Endothelial cell of umbilical vein (primary cell): ENCODE data around the gene NUP50. TPM values are rescaled to one million over a fixed set of nuclear protein-coding genes. Genes with fewer than 3 reads are reported as not detected.

Source experiments
- BruUV-seq: library from RNA; stranded (reverse); fragments of 400-500 nt; replicated peaks from 2 replicates; lab custom pipeline; 2021; lab: Mats Ljungman, UMichigan
- CTCF ChIA-PET: fragments of 300-600, 350-600 bp; sonication (Branson Sonifier 250); formaldehyde crosslinking; loops from one replicate; lab custom pipeline; 2021; ENCODE audit warnings: antibody characterized with exemption, inconsistent platforms; lab: Charles Lee
- POLR2A ChIA-PET: fragments of 300-600, 350-600 bp; sonication (Branson Sonifier 250); formaldehyde crosslinking; loops from one replicate; lab custom pipeline; 2021; ENCODE audit warnings: antibody characterized with exemption, inconsistent platforms; lab: Charles Lee
- DNase-seq: peaks from one replicate; pipeline ENCODE4 v3.0.0-alpha.2; 2011; ENCODE audit warnings: low read depth, low spot score
- FAIRE-seq: peaks from 2 replicates; lab custom pipeline; 2011; peaks lifted over from hg19 to GRCh38; lab: Jason Lieb, UNC
- H2AFZ ChIP-seq: 2 replicates; pipeline ENCODE4 v1.6.0; 2012; ENCODE audit warnings: low read depth, low read length, control low read depth, inconsistent platforms
- H3K27ac ChIP-seq: 2 replicates; pipeline ENCODE4 v1.5.1; 2011; ENCODE audit warnings: low read depth, mild to moderate bottlenecking, control low read depth, low read length, moderate library complexity; ENCODE audit not compliant: insufficient read depth
- H3K27me3 ChIP-seq, 2 experiments: 2 replicates each; pipeline versions ENCODE4 v1.6.0 to v1.6.1; 2011; ENCODE audit warnings: low read length in 2 of 2, mixed read lengths in 1 of 2; ENCODE audit not compliant: control insufficient read depth in 2 of 2, insufficient read depth in 2 of 2
- H3K36me3 ChIP-seq, 2 experiments: 2 replicates in 1 of 2; 3 replicates in 1 of 2; pipeline ENCODE4 v1.5.1; 2011; ENCODE audit warnings: low read length in 2 of 2, mild to moderate bottlenecking in 1 of 2, moderate library complexity in 1 of 2; ENCODE audit not compliant: control insufficient read depth in 2 of 2, insufficient read depth in 2 of 2; ENCODE audit errors: extremely low read depth in 1 of 2
- H3K4me1 ChIP-seq: 3 replicates; pipeline ENCODE4 v1.5.1; 2011; ENCODE audit warnings: mild to moderate bottlenecking, low read length; ENCODE audit not compliant: control insufficient read depth, insufficient read depth; ENCODE audit errors: extremely low read depth
- H3K4me2 ChIP-seq: 2 replicates; pipeline ENCODE4 v1.6.1; 2011; ENCODE audit warnings: low read length, control low read depth, mixed read lengths; ENCODE audit not compliant: insufficient read depth
- H3K4me3 ChIP-seq, 3 experiments: fragments of 200-600 bp in 1 of 3; sonication (generic), shearing (Covaris generic) in 1 of 3; replicated peaks in 1 of 3; 2 replicates each; pipeline ENCODE4 v1.5.1; 2011 to 2016; ENCODE audit warnings: control low read depth in 3 of 3, low read length in 3 of 3, mild to moderate bottlenecking in 2 of 3, inconsistent platforms in 1 of 3, low read depth in 1 of 3, moderate library complexity in 1 of 3; ENCODE audit not compliant: insufficient read depth in 1 of 3
- H3K79me2 ChIP-seq: 2 replicates; pipeline ENCODE4 v1.6.0; 2012; ENCODE audit warnings: low read length, inconsistent platforms; ENCODE audit not compliant: control insufficient read depth, insufficient read depth
- H3K9ac ChIP-seq: replicated peaks from 2 replicates; pipeline ENCODE3; 2011; ENCODE audit warnings: low read length, control low read depth; ENCODE audit not compliant: insufficient read depth; ENCODE audit errors: extremely low read depth
- H3K9me1 ChIP-seq: replicated peaks from 3 replicates; pipeline ENCODE4 v1.6.0; 2011; ENCODE audit warnings: mild to moderate bottlenecking, low read length; ENCODE audit not compliant: control insufficient read depth, insufficient read depth; ENCODE audit errors: extremely low read depth
- H3K9me3 ChIP-seq: replicated peaks from 2 replicates; pipeline ENCODE4 v1.5.1; 2012; ENCODE audit warnings: low read length, inconsistent platforms; ENCODE audit not compliant: control insufficient read depth, insufficient read depth
- H4K20me1 ChIP-seq: replicated peaks from 2 replicates; pipeline ENCODE3; 2011; ENCODE audit warnings: mild to moderate bottlenecking, low read length; ENCODE audit not compliant: control insufficient read depth, insufficient read depth; ENCODE audit errors: extremely low read depth
- EZH2 ChIP-seq: IDR thresholded peaks from 2 replicates; pipeline ENCODE4 v1.6.1; 2012; ENCODE audit warnings: borderline replicate concordance, low read depth, mild to moderate bottlenecking, moderate library complexity, low read length, inconsistent platforms; ENCODE audit not compliant: severe bottlenecking
- FOS ChIP-seq: IDR thresholded peaks from 2 replicates; pipeline ENCODE4 v1.6.1; 2011; ENCODE audit warnings: mild to moderate bottlenecking, low read length, moderate library complexity, borderline replicate concordance; ENCODE audit not compliant: insufficient read depth
- GATA2 ChIP-seq: IDR thresholded peaks from 2 replicates; pipeline ENCODE4 v1.7.0; 2011; ENCODE audit warnings: low read depth, mild to moderate bottlenecking, moderate library complexity, mixed read lengths, low read length; ENCODE audit not compliant: insufficient read length, insufficient read depth
- MYC ChIP-seq: IDR thresholded peaks from one replicate; pipeline ENCODE4 v1.6.1; 2011; ENCODE audit warnings: mild to moderate bottlenecking, low read depth, low read length
- POLR2A ChIP-seq: IDR thresholded peaks from 2 replicates; pipeline ENCODE4 v1.6.1; 2012; ENCODE audit warnings: low read depth, mild to moderate bottlenecking, control low read depth, low read length
- POLR2AphosphoS5 ChIP-seq: IDR thresholded peaks from 2 replicates; pipeline ENCODE4 v1.6.1; 2012; ENCODE audit warnings: low read depth, mild to moderate bottlenecking, control low read depth, low read length, moderate library complexity; ENCODE audit not compliant: insufficient read depth
- dilution Hi-C: fragments of 300-500 bp; cut with MboI; formaldehyde crosslinking; loops from one replicate; pipeline ENCODE4 v1.15.0; 2019; ENCODE audit warnings: low sequenced_read_pairs; ENCODE audit not compliant: extremely low pct_ligation_motif_present
- intact Hi-C: fragments of 100-400 bp; cut with micrococcal nuclease; formaldehyde crosslinking; loops from one replicate; pipeline ENCODE4 v1.10.0; 2022
- polyA plus RNA-seq, 4 experiments: library from polyadenylated mRNA; depleted of rRNA in 3 of 4; stranded (reverse) in 3 of 4; unstranded in 1 of 4; fragments of >200 nt; gene quantifications; 2 replicates each; pipeline versions ENCODE4 v1.2.1 to v1.2.3, GENCODE V29; 2011 to 2012; ENCODE audit warnings: missing spikeins in 1 of 4
- total RNA-seq: library from RNA; stranded (reverse); gene quantifications from 2 replicates; pipeline ENCODE4 v1.2.3, GENCODE V29; 2021
- TF ChIP-seq, protein P1 (sequence below): IDR thresholded peaks from 2 replicates; pipeline ENCODE4 v1.6.1; 2011; ENCODE audit not compliant: insufficient read depth, insufficient read length
- TF ChIP-seq, protein P2 (sequence below), 2 donors: IDR thresholded peaks; 1 replicate in 1 of 2; 2 replicates in 1 of 2; pipeline ENCODE4 v1.5.1; 2011; ENCODE audit warnings: low read length in 2 of 2, mild to moderate bottlenecking in 2 of 2, moderate library complexity in 2 of 2, control low read depth in 1 of 2, inconsistent platforms in 1 of 2, low read depth in 1 of 2; ENCODE audit not compliant: insufficient read depth in 1 of 2; ENCODE audit errors: extremely low read depth in 1 of 2

NUP50 gene
- total and polyA plus RNA-seq, 2 donors (not counting 3 experiments of a cell fraction or from before 2014, with no cell fraction given), result 12.4 to 90.9 TPM

DNA sequence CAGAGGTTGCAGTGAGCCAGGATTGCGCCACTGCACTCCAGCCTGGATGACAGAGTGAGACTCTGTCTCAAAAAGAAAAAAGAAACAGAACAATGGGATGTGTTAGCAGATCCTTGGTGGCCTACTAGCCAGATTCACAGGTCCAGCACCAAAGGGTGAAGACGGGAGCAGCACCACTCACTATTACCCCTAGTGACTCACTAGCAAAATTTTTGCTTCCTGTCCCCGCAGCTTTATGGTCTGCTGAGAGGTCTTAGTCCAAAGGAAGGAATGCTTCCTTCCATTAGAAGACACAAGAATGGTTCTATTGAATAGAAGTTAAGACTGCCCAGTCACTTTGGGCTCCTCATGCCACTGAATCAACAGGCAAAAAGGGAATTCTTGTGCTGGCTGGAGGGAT lies 35.9 kb upstream of the NUP50 start:
- Histone ChIP-seq H2AFZ (no peak overlapping the region), H3K27ac (no peak overlapping the region), H3K9ac (no peak overlapping the region), H4K20me1 (no peaks in the 10 kb centered on the region), H3K27me3 (peaks cover 7 to 17% of the 10 kb centered on the region in 2 experiments), H3K4me3 (no peak overlapping the region), H3K4me1 (no peaks in the 10 kb centered on the region), H3K36me3 (peaks cover 0 to 3% of the 10 kb centered on the region in 2 experiments), H3K4me2 (no peak overlapping the region), H3K9me1 (no peaks in the 10 kb centered on the region), H3K79me2 (no peaks in the 10 kb centered on the region), H3K9me3 (no peaks in the 10 kb centered on the region)
- ChIA-PET POLR2A (no interaction called here), CTCF (no interaction called here)
- no peak for TF ChIP-seq EZH2
- TF ChIP-seq POLR2A, result no peak
- TF ChIP-seq MYC, result no peak
- no peak for TF ChIP-seq POLR2AphosphoS5
- TF ChIP-seq, protein P1, sequence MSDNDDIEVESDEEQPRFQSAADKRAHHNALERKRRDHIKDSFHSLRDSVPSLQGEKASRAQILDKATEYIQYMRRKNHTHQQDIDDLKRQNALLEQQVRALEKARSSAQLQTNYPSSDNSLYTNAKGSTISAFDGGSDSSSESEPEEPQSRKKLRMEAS, result no peak
- TF ChIP-seq, protein P2, sequence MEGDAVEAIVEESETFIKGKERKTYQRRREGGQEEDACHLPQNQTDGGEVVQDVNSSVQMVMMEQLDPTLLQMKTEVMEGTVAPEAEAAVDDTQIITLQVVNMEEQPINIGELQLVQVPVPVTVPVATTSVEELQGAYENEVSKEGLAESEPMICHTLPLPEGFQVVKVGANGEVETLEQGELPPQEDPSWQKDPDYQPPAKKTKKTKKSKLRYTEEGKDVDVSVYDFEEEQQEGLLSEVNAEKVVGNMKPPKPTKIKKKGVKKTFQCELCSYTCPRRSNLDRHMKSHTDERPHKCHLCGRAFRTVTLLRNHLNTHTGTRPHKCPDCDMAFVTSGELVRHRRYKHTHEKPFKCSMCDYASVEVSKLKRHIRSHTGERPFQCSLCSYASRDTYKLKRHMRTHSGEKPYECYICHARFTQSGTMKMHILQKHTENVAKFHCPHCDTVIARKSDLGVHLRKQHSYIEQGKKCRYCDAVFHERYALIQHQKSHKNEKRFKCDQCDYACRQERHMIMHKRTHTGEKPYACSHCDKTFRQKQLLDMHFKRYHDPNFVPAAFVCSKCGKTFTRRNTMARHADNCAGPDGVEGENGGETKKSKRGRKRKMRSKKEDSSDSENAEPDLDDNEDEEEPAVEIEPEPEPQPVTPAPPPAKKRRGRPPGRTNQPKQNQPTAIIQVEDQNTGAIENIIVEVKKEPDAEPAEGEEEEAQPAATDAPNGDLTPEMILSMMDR (IDR thresholded peaks at IDR 0.05; ENCODE audit: extremely low read depth in 1 of 2, insufficient read depth in 1 of 2, low read depth in 1 of 2, low read length in 2 of 2), result no peak
- no peak for TF ChIP-seq FOS
- TF ChIP-seq GATA2, result no peak
- FAIRE-seq (no peak), DNase-seq (no peak)
- no TSS peak for BruUV-seq
- intact Hi-C loops (no loop called here), dilution Hi-C loops (no loop called here)
